OCI-LY1 (cell line): Measurements from ENCODE around the gene EPS8L3.

Experiments used
- CTCF ChIP-seq: fragments of 200-600 bp; sonication (generic), shearing (Covaris generic); IDR thresholded peaks from 2 replicates; pipeline ENCODE4 v1.5.1; 2017; ENCODE audit warnings: mild to moderate bottlenecking, antibody characterized with exemption, low read length, moderate library complexity, mixed read lengths
- EZH2 ChIP-seq: fragments of 200-600 bp; sonication (generic), shearing (Covaris generic); IDR thresholded peaks from 2 replicates; pipeline ENCODE4 v1.8.0; 2017; ENCODE audit warnings: borderline replicate concordance, mixed run types, mild to moderate bottlenecking, antibody characterized with exemption, low read length, moderate library complexity, mixed read lengths

- TF ChIP-seq CTCF (no peak), EZH2 (no peak)
These were observed 44.3 kb downstream of the EPS8L3 start for GRCh38 chr1:109719337-109719837.
